Measurements from ENCODE around the gene RPL37A.

The RPL37A gene

DNA sequence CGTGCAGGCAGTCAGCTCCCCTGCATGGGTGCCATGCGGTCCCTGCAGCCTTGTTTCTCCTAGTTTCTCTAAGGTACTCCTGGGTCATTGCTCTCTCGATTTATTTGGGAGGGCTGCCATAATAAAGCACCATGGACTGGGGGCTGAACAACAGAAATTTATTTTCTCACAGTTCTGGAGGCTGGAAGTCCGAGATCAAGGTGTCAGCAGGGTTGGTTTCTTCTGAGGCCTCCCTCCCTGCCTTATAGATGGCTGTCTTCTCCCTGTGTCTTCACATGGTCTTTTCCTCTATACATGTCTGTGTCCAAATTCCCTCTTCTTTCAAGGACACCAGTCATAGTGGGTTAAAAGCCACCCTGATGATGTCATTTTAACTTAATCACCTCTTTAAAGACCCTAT lies 40.5 kb downstream of the RPL37A start:
- Histone ChIP-seq H3K27ac (ENCODE audit: low read depth, low read length) (no peak overlapping the region), H3K27me3 (ENCODE audit: control insufficient read depth in 1 of 2, insufficient read depth in 2 of 2, low read length in 2 of 2) (no peaks in the 10 kb centered on the region), H3K9ac (ENCODE audit: low read length) (no peak overlapping the region), H3K4me1 (ENCODE audit: insufficient read depth, low read length) (peaks cover 28% of the 10 kb centered on the region), H3K9me3 (ENCODE audit: low read length) (no peaks in the 10 kb centered on the region), H3K4me3 (ENCODE audit: low read depth in 1 of 2, low read length in 2 of 2) (no peak overlapping the region), H3K36me3 (ENCODE audit: insufficient read depth, low read length) (no peaks in the 10 kb centered on the region)

DNA sequence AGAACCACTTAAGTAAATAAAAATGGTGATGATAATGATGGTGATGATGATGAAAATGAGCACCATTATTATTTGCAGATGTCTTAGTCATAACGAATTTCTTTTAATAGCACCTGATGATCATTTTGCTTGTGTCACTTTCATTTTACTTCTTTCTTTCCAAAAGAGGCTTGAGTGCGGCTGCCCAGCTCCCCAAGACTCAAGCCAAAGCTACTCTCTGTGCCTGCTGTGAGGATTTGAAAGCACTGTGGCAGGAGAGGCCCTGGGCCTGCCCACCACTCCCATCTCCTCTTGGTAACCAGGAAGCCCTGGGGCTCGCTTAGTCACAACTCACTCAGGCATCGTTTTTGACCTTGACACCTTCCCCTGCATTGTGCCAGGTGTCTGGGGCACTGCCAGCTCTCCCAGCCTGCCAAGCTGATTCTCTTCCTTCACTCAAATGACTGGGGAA lies 41.2 kb downstream of the RPL37A start:
- Histone ChIP-seq H3K9ac (ENCODE audit: low read length) (no peak overlapping the region), H3K27ac (ENCODE audit: low read depth, low read length) (no peak overlapping the region)

DNA sequence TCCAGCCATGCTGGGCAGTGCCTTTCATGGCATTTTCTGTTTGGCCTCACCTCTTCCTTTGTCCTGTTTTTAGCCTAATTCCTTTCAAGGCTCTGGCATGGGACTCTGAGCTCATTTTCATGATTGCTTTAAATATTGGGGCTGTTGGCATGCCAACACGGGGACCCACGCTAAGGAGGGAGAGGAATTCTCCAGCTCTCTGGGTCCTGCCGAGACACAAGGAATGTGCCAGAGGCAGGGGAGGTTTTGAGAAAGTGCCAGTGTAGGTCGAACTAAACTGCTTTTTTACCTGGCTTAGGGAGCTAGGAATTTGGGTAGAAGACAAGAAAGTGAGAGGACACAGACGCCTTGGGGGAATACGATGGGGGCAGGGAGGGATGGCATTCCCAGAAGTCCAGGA lies 42.3 kb downstream of the RPL37A start:
- H3K4me3 ChIP-seq (ENCODE audit: low read depth in 1 of 2, low read length in 2 of 2): no peak overlapping the region
- no peaks in the 10 kb centered on the region for H3K36me3 ChIP-seq (ENCODE audit: insufficient read depth, low read length)
- no peaks in the 10 kb centered on the region for H3K9me3 ChIP-seq (ENCODE audit: low read length)
- no peaks in the 10 kb centered on the region for H3K27me3 ChIP-seq (ENCODE audit: control insufficient read depth in 1 of 2, insufficient read depth in 2 of 2, low read length in 2 of 2)
- H3K27ac ChIP-seq (ENCODE audit: low read depth, low read length): no peak overlapping the region
- H3K4me1 ChIP-seq (ENCODE audit: insufficient read depth, low read length): peaks cover 13% of the 10 kb centered on the region
- H3K9ac ChIP-seq (ENCODE audit: low read length): no peak overlapping the region

More for the DNA sequence above, 41.2 kb downstream of the RPL37A start:
- peaks cover 24% of the 10 kb centered on the region for H3K4me1 ChIP-seq (ENCODE audit: insufficient read depth, low read length)
- H3K36me3 ChIP-seq (ENCODE audit: insufficient read depth, low read length): no peaks in the 10 kb centered on the region
- no peaks in the 10 kb centered on the region for H3K27me3 ChIP-seq (ENCODE audit: control insufficient read depth in 1 of 2, insufficient read depth in 2 of 2, low read length in 2 of 2)
- no peaks in the 10 kb centered on the region for H3K9me3 ChIP-seq (ENCODE audit: low read length)
- no peak overlapping the region for H3K4me3 ChIP-seq (ENCODE audit: low read depth in 1 of 2, low read length in 2 of 2)

DNA sequence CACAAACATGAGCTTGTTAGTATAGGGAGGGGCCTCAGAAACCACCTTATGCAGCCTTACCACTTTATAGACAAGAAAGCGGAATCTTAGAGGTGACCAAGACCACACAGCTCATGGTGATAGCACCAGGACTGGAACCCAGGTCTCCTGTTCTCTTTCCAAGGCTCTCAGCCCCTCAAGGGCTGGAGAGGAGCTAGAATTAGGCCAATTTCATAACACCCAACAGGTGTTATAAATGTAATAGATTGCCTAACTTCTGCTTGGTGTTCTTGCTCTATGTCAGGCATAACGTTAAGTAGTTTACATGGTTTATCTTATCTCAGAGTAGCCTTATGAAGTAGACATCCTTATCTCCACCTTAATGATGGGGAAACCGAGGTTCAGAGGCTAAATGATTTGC lies 42.9 kb downstream of the RPL37A start:
- Histone ChIP-seq H3K9ac (ENCODE audit: low read length) (no peak overlapping the region), H3K27ac (ENCODE audit: low read depth, low read length) (no peak overlapping the region), H3K4me3 (ENCODE audit: low read depth in 1 of 2, low read length in 2 of 2) (no peak overlapping the region), H3K9me3 (ENCODE audit: low read length) (no peaks in the 10 kb centered on the region), H3K36me3 (ENCODE audit: insufficient read depth, low read length) (no peaks in the 10 kb centered on the region), H3K4me1 (ENCODE audit: insufficient read depth, low read length) (peaks cover 12% of the 10 kb centered on the region), H3K27me3 (ENCODE audit: control insufficient read depth in 1 of 2, insufficient read depth in 2 of 2, low read length in 2 of 2) (no peaks in the 10 kb centered on the region)

DNA sequence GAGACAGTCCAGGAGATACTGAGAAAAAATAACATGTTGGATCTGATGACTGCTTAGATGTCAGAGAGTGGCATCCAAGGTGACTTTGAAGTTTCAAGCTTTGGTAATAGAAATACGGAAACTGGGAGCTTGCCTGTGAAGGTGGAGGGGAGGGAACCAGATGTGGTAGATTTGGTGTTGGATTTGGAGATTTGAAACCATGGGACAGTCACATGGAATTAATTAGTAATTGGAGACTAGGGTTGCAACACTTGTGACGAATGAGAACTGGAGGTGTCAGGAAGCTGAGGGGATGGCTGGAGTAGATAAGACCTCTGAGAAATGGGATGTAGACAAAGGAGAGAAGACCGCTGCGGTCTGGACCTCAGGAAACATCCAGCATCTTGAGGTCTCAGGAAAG lies 46.7 kb downstream of the RPL37A start:
- Histone ChIP-seq H3K9ac (ENCODE audit: low read length) (no peak overlapping the region), H3K27me3 (ENCODE audit: control insufficient read depth in 1 of 2, insufficient read depth in 2 of 2, low read length in 2 of 2) (no peaks in the 10 kb centered on the region), H3K4me1 (ENCODE audit: insufficient read depth, low read length) (peaks cover 43% of the 10 kb centered on the region), H3K4me3 (ENCODE audit: low read depth in 1 of 2, low read length in 2 of 2) (no peak overlapping the region), H3K27ac (ENCODE audit: low read depth, low read length) (no peak overlapping the region), H3K9me3 (ENCODE audit: low read length) (no peaks in the 10 kb centered on the region), H3K36me3 (ENCODE audit: insufficient read depth, low read length) (no peaks in the 10 kb centered on the region)

DNA sequence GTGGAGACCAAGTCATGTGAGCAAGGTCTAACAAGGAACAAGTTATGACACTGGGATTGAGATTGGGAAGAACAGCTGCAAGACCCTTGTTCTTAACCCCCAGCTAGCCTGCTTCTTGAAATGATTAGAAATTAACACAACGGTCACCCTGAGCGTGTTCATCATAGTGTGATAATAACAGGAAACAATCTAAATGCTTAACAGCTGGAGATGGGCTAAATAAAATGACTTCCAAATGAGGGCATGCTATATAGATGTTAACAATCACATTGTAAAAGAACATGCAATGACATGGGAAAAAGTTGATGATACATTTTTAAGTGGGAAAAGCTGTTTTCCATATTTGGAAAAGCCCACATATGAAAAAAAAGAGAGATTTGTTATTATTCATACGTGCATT lies 47.6 kb downstream of the RPL37A start:
- H3K27ac ChIP-seq (ENCODE audit: low read depth, low read length): no peak overlapping the region
- H3K9ac ChIP-seq (ENCODE audit: low read length): no peak overlapping the region
- no peaks in the 10 kb centered on the region for H3K27me3 ChIP-seq (ENCODE audit: control insufficient read depth in 1 of 2, insufficient read depth in 2 of 2, low read length in 2 of 2)
- H3K9me3 ChIP-seq (ENCODE audit: low read length): no peaks in the 10 kb centered on the region
- no peak overlapping the region for H3K4me3 ChIP-seq (ENCODE audit: low read depth in 1 of 2, low read length in 2 of 2)
- no peaks in the 10 kb centered on the region for H3K36me3 ChIP-seq (ENCODE audit: insufficient read depth, low read length)
- peaks cover 45% of the 10 kb centered on the region for H3K4me1 ChIP-seq (ENCODE audit: insufficient read depth, low read length)

DNA sequence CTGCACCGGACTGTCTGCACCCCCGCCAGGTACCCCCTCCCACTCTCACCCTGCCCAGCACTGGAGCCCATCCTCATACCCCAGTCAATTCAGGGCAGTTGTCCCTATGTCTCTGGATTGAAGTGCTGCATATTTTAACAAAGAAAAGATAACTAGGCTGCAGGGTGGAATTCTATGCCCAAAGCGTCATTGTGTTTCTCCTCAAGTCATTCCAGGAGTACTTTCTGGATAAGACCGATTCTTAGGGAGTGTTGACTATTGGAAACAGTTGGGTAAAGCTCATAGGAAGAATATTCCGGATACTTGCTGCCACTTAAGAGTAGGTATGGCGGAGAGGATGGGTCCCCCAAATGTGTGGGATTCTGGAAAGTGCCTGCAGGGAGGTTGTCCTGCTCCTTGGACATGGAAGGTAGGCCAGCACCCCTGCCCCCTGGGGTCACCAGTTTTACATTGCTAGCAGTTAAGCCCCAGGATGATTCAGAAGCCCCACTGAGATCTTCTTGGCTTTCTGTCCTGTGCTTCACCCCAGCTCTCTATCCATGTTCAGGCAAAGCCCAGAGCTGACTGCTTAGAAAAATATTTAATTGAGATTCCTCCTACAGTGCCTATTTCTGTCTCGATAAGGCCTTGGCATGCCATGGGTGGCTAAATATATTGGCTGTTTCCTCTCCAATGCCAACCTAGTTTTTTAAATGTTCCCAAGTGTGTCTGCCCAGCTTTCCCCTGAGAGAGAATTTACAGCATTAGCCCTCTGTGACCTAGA lies 48.2 kb downstream of the RPL37A start:
- H3K9ac ChIP-seq (ENCODE audit: low read length): no peak overlapping the region
- no peaks in the 10 kb centered on the region for H3K36me3 ChIP-seq (ENCODE audit: insufficient read depth, low read length)
- H3K9me3 ChIP-seq (ENCODE audit: low read length): no peaks in the 10 kb centered on the region
- H3K27ac ChIP-seq (ENCODE audit: low read depth, low read length): peak overlapping the region; percentile 49
- H3K4me3 ChIP-seq (ENCODE audit: low read depth in 1 of 2, low read length in 2 of 2): no peak overlapping the region
- H3K4me1 ChIP-seq (ENCODE audit: insufficient read depth, low read length): peaks cover 51% of the 10 kb centered on the region
- H3K27me3 ChIP-seq (ENCODE audit: control insufficient read depth in 1 of 2, insufficient read depth in 2 of 2, low read length in 2 of 2): no peaks in the 10 kb centered on the region

DNA sequence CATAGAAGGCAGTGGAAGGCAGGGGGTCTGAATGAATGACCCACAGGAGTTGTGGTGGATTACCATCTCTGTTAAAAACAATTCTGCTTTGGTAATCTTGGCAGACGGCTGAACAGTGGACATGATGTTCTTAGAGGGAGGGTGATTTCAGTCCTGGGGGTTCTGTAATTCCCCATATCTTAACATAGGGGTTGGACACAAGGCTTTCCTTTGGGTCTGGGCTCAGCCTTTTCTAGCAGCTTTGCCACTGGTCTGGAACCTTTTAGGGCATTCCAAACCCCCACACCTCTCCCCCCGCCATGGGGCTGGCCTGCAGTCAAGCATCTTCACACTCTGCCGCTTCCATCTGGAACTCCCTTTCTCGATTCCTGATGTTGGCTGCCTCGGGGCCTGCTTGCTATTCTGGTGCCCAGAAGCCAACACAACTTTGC lies 50.3 kb downstream of the RPL37A start:
- H3K4me1 ChIP-seq (ENCODE audit: insufficient read depth, low read length): peaks cover 51% of the 10 kb centered on the region
- no peak overlapping the region for H3K9ac ChIP-seq (ENCODE audit: low read length)
- H3K36me3 ChIP-seq (ENCODE audit: insufficient read depth, low read length): no peaks in the 10 kb centered on the region
- no peaks in the 10 kb centered on the region for H3K27me3 ChIP-seq (ENCODE audit: control insufficient read depth in 1 of 2, insufficient read depth in 2 of 2, low read length in 2 of 2)
- H3K4me3 ChIP-seq (ENCODE audit: low read depth in 1 of 2, low read length in 2 of 2): no peak overlapping the region
- no peaks in the 10 kb centered on the region for H3K9me3 ChIP-seq (ENCODE audit: low read length)
- H3K27ac ChIP-seq (ENCODE audit: low read depth, low read length): peak overlapping the region; percentile 72

DNA sequence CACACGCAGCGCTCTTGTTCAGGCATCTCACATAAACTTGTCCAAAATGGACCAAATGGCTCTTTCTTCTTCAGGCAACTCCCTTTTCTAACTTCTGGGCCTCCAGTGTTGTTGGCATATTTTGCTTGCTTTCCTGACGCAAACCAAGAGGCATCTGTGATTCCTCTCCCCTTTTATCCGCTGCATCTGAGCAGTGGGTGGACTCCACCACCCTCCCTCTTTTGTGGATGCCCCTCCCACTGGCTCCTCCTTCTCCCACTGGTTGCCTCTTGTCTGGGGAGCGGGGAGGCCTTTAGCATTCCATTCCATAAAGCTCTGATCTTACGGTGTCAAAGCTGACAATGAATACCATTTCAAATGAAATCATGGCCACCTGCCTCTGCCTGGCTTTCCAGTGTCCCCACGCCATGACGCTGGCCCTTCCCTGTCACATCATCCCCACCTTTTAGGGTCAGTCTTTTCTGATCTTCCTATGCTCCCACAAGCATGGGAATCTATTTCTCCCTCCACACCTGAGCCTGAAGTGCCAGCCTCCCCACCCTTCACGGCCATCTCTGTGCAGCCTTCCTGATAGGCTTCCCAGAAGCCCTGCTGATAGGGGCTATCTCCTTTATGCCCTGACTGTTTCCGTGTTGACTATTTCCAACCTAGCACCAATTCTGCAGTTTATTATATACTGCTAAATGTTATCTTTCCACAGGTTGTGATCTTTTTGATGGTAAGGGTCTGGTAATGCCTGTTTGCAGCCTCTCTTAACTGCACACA lies 51.5 kb downstream of the RPL37A start:
- Histone ChIP-seq H3K27ac (ENCODE audit: low read depth, low read length) (peak overlapping the region; percentile 72), H3K27me3 (ENCODE audit: control insufficient read depth in 1 of 2, insufficient read depth in 2 of 2, low read length in 2 of 2) (no peaks in the 10 kb centered on the region), H3K36me3 (ENCODE audit: insufficient read depth, low read length) (no peaks in the 10 kb centered on the region), H3K9ac (ENCODE audit: low read length) (no peak overlapping the region), H3K4me1 (ENCODE audit: insufficient read depth, low read length) (peaks cover 58% of the 10 kb centered on the region), H3K9me3 (ENCODE audit: low read length) (no peaks in the 10 kb centered on the region), H3K4me3 (ENCODE audit: low read depth in 1 of 2, low read length in 2 of 2) (no peak overlapping the region)

DNA sequence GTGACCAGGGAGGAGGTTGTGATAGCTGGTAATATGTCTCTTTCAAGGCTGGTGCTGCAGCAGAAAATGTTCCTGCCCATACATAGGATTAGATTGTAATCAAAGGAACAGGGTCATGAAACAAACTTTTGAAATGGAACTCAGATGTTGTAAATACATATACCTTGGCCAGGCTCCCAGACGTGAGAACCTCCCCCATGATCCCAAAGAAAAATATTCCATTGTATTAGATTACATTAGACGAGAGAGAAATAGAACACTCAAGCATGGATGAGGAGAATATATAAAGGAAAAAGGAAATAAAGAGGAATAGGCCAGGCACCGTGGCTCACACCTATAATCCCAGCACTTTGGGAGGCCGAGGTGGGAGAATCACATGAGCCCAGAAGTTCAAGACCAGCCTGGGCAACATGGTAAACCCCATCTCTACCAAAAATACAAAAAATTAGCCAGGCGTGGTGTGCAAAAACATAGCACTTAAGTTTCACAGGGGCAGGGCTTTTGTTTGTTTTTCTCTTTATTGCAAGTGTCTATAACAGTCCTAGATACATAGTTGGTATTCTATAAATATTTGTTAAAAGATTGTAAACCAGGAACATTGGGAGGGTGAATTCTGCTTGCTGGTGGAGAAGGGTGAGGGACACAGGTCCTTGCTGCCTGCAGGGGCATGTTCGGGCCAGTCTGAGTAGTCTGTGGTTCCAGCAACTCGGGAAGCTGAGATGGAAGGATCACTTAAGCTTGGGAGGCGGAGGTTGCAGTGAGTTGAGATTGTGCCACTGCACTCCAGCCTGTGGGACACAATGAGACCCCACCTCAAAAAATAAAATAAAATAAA lies 52.8 kb downstream of the RPL37A start:
- Histone ChIP-seq H3K4me3 (ENCODE audit: low read depth in 1 of 2, low read length in 2 of 2) (no peak overlapping the region), H3K27me3 (ENCODE audit: control insufficient read depth in 1 of 2, insufficient read depth in 2 of 2, low read length in 2 of 2) (no peaks in the 10 kb centered on the region), H3K9me3 (ENCODE audit: low read length) (no peaks in the 10 kb centered on the region), H3K9ac (ENCODE audit: low read length) (no peak overlapping the region), H3K36me3 (ENCODE audit: insufficient read depth, low read length) (no peaks in the 10 kb centered on the region), H3K4me1 (ENCODE audit: insufficient read depth, low read length) (peaks cover 64% of the 10 kb centered on the region), H3K27ac (ENCODE audit: low read depth, low read length) (peak overlapping the region; percentile 61)

DNA sequence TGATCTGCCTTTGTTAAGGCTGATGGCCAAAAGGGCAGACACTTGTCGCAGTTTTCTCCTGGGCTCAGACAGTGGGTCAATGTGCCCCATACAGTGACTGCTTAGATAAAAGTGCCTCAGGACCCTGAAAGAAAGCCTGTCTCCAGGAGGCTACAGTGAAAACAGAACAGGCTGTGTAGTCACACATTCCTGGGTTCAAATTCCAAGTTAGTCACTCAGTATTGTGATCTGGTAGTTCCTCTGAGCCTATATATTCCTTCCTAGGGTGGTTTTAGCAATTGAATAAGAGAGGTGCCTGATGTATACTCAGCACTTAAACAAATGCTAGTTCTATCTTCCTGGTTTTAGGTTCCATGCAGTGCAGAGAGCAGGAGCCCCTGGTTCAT lies 54.4 kb downstream of the RPL37A start:
- no peaks in the 10 kb centered on the region for H3K9me3 ChIP-seq (ENCODE audit: low read length)
- peaks cover 53% of the 10 kb centered on the region for H3K4me1 ChIP-seq (ENCODE audit: insufficient read depth, low read length)
- no peak overlapping the region for H3K9ac ChIP-seq (ENCODE audit: low read length)
- H3K27ac ChIP-seq (ENCODE audit: low read depth, low read length): peak overlapping the region; percentile 35
- no peaks in the 10 kb centered on the region for H3K36me3 ChIP-seq (ENCODE audit: insufficient read depth, low read length)
- H3K27me3 ChIP-seq (ENCODE audit: control insufficient read depth in 1 of 2, insufficient read depth in 2 of 2, low read length in 2 of 2): no peaks in the 10 kb centered on the region
- H3K4me3 ChIP-seq (ENCODE audit: low read depth in 1 of 2, low read length in 2 of 2): no peak overlapping the region

Measured in muscle layer of colon (tissue), 2 donors.